Activated T-cell treated with anti-CD3 and anti-CD28 coated beads, Interleukin-2, amount 50 U/mL, for 24 hours (primary cell): ENCODE results near the gene RPAP3.

Experiments
- DNase-seq: peaks from one replicate; pipeline ENCODE4 v3.0.0-alpha.2; 2020
- H3K27ac Mint-ChIP-seq: 2 replicates; pipeline ENCODE4 v1.8.0; 2020; ENCODE audit warnings: mild to moderate bottlenecking, mixed read lengths
- H3K27me3 Mint-ChIP-seq: 2 replicates; pipeline ENCODE4 v1.8.0; 2020; ENCODE audit warnings: mixed read lengths
- H3K36me3 Mint-ChIP-seq: 2 replicates; pipeline ENCODE4 v1.8.0; 2020; ENCODE audit warnings: low read depth, mixed read lengths
- H3K4me1 Mint-ChIP-seq: 2 replicates; pipeline ENCODE4 v1.8.0; 2020; ENCODE audit warnings: low read depth, mixed read lengths
- H3K4me3 Mint-ChIP-seq: 2 replicates; pipeline ENCODE4 v1.8.0; 2020; ENCODE audit warnings: mild to moderate bottlenecking, moderate library complexity, mixed read lengths
- H3K9me3 Mint-ChIP-seq: 2 replicates; pipeline ENCODE4 v1.8.0; 2020; ENCODE audit warnings: mixed read lengths

Gene RPAP3

GRCh38 chr12:47717443-47718193 is 11.8 kb upstream of the RPAP3 start:
- no peaks in the 10 kb centered on the region for H3K27me3 Mint-ChIP-seq
- peaks cover 42% of the 10 kb centered on the region for H3K4me1 Mint-ChIP-seq
- no peak overlapping the region for H3K4me3 Mint-ChIP-seq
- peak overlapping the region; percentile 77 for H3K27ac Mint-ChIP-seq
- no peaks in the 10 kb centered on the region for H3K9me3 Mint-ChIP-seq
- peaks cover 4% of the 10 kb centered on the region for H3K36me3 Mint-ChIP-seq
- peak; percentile 56 for DNase-seq

DNA sequence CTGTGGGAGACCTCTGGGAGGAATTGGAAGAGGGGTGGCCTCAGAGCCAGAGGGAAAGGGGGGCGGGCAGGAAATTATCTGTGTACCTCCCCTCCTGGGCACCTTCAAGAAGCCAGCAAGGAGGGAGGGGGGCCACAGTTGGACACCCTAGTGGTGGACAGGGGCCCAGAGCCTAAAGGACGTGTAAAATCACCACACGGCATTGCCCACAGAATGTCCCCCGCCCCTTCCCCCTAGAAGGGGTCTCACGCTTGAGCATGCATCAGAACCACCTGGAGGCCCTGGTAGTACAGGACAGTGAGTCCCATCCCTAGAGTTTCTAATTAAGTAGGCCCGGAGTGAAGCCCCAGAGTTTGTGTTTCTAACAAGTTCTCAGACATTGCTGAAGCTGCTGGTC is 11.2 kb upstream of the RPAP3 start:
- H3K36me3 Mint-ChIP-seq: peaks cover 4% of the 10 kb centered on the region
- H3K4me1 Mint-ChIP-seq: peaks cover 40% of the 10 kb centered on the region
- H3K27ac Mint-ChIP-seq: no peak overlapping the region

DNA sequence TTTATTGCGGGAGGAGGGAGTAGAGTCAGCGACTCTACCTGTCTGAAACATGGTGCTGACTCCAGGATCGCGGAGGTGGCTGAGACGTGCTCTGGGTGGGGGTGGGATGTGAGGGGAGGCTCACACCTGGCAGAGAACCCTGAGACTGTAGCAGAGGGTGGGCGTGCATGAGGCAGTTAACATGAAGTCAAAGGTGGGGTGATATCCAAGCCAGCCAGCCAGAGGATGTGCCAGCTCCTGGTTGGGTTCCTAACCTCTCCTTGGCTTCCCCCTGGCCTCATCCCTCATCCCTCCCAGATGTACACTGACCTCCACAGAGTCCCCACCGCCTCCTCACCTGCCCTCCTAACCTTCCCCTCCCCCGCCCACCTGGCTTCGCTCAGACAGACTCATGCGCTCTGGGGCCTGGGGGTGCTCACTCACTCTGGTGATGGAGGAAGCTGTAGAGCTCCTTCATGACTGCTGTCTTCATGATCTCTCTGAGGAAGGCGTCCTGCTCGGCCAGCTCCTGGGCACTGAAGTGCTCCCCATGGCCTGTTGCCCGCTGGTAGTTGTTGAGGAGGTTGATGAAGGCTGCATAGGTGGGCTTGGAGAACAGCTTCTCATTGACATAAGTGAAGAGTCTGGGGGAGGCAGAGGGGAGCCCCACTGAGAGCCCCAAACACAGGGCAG is 10.2 kb upstream of the RPAP3 start:
- Mint-ChIP-seq H3K27me3 (no peaks in the 10 kb centered on the region), H3K9me3 (no peaks in the 10 kb centered on the region), H3K4me1 (peaks cover 30% of the 10 kb centered on the region), H3K27ac (no peak overlapping the region), H3K4me3 (no peak overlapping the region), H3K36me3 (peaks cover 4% of the 10 kb centered on the region)
- DNase-seq: peak; percentile 27

More for the DNA sequence above, 11.2 kb upstream of the RPAP3 start:
- no peaks in the 10 kb centered on the region for H3K27me3 Mint-ChIP-seq
- no peak for DNase-seq
- no peak overlapping the region for H3K4me3 Mint-ChIP-seq
- no peaks in the 10 kb centered on the region for H3K9me3 Mint-ChIP-seq

- no peaks in the 10 kb centered on the region for H3K9me3 Mint-ChIP-seq
- H3K4me3 Mint-ChIP-seq: no peak overlapping the region
- peak; percentile 79 for DNase-seq
- H3K36me3 Mint-ChIP-seq: peaks cover 4% of the 10 kb centered on the region
- peaks cover 27% of the 10 kb centered on the region for H3K4me1 Mint-ChIP-seq
- no peaks in the 10 kb centered on the region for H3K27me3 Mint-ChIP-seq
- no peak overlapping the region for H3K27ac Mint-ChIP-seq
These were observed 9.6 kb upstream of the RPAP3 start for GRCh38 chr12:47715393-47715876.

DNA sequence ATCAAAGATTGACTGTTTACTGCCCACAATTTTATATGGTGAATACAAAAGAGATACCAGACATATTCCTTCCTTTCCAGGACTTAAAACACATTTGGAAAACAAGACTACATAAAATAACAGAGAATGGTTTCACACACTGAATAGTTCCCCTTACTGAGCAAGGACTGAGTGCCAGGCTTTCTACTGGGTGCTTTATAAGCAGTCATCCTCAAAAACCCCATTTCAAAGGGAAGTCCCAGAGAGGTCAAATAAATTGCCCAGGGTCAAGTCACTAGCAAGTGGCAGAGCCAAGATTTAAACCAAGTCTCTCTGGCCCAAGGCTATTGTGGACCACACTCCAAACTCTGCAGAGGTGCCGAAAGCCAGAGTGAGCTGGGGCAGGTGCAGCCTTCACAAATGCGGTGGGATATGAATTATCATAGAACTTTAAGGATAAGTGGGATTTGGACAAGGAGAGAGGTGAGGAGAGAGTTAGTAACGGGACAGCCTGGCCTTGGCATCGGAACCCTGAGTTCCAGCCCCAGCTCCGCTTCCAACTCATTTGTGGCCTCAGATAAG is 9.1 kb upstream of the RPAP3 start:
- Mint-ChIP-seq H3K9me3 (no peaks in the 10 kb centered on the region), H3K4me1 (peaks cover 27% of the 10 kb centered on the region), H3K4me3 (no peak overlapping the region), H3K27me3 (no peaks in the 10 kb centered on the region), H3K27ac (no peak overlapping the region), H3K36me3 (peaks cover 4% of the 10 kb centered on the region)
- no peak for DNase-seq

DNA sequence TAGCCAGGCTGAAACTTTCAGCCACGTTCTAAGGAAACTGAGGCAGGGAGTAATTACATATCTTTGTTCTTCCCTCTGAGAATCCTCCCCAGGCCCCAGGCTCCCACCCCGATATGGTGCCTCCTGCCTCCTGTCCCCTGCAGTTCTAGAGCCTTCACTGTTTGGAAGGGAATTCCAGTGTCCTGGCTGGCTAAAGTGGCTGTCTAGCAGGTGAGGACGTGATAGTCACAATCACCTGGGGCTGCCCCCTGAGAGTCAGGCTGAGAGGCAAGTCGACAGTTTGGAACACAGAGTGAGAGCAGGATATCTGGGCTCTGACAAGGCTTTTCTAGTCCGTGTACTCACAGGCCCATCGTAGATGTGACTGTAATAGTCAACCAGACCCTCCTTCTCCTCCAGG is 6.3 kb upstream of the RPAP3 start:
- no peaks in the 10 kb centered on the region for H3K9me3 Mint-ChIP-seq
- H3K27ac Mint-ChIP-seq: no peak overlapping the region
- H3K36me3 Mint-ChIP-seq: no peaks in the 10 kb centered on the region
- H3K27me3 Mint-ChIP-seq: no peaks in the 10 kb centered on the region
- H3K4me1 Mint-ChIP-seq: peaks cover 37% of the 10 kb centered on the region
- no peak for DNase-seq
- H3K4me3 Mint-ChIP-seq: no peak overlapping the region

GRCh38 chr12:47711448-47711847 is 5.6 kb upstream of the RPAP3 start:
- H3K4me1 Mint-ChIP-seq: peaks cover 36% of the 10 kb centered on the region
- no peak overlapping the region for H3K27ac Mint-ChIP-seq
- H3K4me3 Mint-ChIP-seq: no peak overlapping the region
- no peaks in the 10 kb centered on the region for H3K9me3 Mint-ChIP-seq
- DNase-seq: no peak
- H3K36me3 Mint-ChIP-seq: peaks cover 2% of the 10 kb centered on the region
- no peaks in the 10 kb centered on the region for H3K27me3 Mint-ChIP-seq

GRCh38 chr12:47710278-47710677 is 4.4 kb upstream of the RPAP3 start:
- H3K36me3 Mint-ChIP-seq: peaks cover 9% of the 10 kb centered on the region
- H3K27ac Mint-ChIP-seq: no peak overlapping the region
- peaks cover 31% of the 10 kb centered on the region for H3K4me1 Mint-ChIP-seq
- no peaks in the 10 kb centered on the region for H3K9me3 Mint-ChIP-seq
- no peak for DNase-seq
- no peak overlapping the region for H3K4me3 Mint-ChIP-seq
- H3K27me3 Mint-ChIP-seq: no peaks in the 10 kb centered on the region

GRCh38 chr12:47709671-47710070 is 3.8 kb upstream of the RPAP3 start:
- H3K36me3 Mint-ChIP-seq: peaks cover 12% of the 10 kb centered on the region
- peaks cover 32% of the 10 kb centered on the region for H3K4me1 Mint-ChIP-seq
- H3K9me3 Mint-ChIP-seq: no peaks in the 10 kb centered on the region
- no peak overlapping the region for H3K27ac Mint-ChIP-seq
- H3K4me3 Mint-ChIP-seq: no peak overlapping the region
- no peak for DNase-seq
- no peaks in the 10 kb centered on the region for H3K27me3 Mint-ChIP-seq

DNA sequence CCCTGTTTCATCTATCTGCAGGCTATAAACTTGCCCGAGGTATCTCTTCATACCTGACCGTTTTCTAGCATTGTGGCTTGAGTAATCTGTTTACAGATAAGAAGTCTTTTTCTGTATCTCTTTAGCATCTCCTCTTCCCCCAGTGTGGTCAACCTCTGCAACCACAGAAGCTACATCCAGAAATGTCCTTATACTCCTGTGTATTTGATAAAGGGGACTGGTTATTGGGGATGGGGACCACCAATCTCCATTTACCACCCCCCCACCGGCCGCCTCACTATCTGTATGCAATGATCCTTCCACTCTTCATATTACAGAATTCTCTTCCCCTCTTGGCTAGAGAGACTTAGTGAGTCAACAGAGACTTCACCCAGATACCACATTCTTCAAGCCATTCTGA is 3.4 kb upstream of the RPAP3 start:
- no peak overlapping the region for H3K27ac Mint-ChIP-seq
- H3K4me3 Mint-ChIP-seq: no peak overlapping the region
- H3K4me1 Mint-ChIP-seq: peaks cover 34% of the 10 kb centered on the region
- H3K9me3 Mint-ChIP-seq: no peaks in the 10 kb centered on the region
- peaks cover 12% of the 10 kb centered on the region for H3K36me3 Mint-ChIP-seq
- no peaks in the 10 kb centered on the region for H3K27me3 Mint-ChIP-seq
- no peak for DNase-seq

DNA sequence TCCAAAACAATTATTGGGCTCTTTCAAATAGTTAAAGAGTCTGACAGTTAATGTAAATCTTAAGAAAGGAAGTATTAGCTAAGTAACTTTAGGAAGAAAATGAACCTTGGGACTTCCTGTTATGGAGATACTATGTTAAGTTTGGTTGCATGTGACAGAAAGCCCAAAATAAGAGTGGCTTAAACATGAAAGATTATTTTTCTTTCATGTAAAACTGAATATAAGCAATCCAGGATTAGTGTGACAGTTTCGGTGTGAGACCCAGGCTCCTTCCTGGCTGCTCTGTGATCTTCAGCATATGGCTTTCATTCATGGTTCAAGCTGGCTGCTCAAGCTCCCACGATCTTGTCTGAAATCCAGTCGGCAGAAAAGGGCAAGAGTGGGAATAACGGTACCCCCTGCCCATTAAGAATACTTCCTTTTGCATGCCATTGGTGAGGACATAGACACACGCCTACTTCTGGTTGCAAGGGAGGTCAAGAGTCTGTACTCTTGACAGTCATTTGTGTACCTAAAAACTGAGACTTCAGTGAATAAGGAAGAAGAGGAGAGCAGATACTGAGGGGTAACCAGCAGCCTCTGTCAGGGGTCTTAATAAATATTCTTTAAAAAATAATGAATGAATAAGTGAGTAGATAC is 2.2 kb upstream of the RPAP3 start:
- Mint-ChIP-seq H3K27me3 (no peaks in the 10 kb centered on the region), H3K36me3 (peaks cover 23% of the 10 kb centered on the region), H3K4me3 (peak overlapping the region; percentile 60), H3K9me3 (no peaks in the 10 kb centered on the region), H3K27ac (peak overlapping the region; percentile 79), H3K4me1 (peaks cover 45% of the 10 kb centered on the region)
- no peak for DNase-seq

GRCh38 chr12:47707355-47707754 is 1.5 kb upstream of the RPAP3 start:
- Mint-ChIP-seq H3K4me3 (peak overlapping the region; percentile 60), H3K36me3 (peaks cover 26% of the 10 kb centered on the region), H3K27ac (peak overlapping the region; percentile 79), H3K9me3 (no peaks in the 10 kb centered on the region), H3K4me1 (peaks cover 49% of the 10 kb centered on the region), H3K27me3 (no peaks in the 10 kb centered on the region)
- DNase-seq: no peak

DNA sequence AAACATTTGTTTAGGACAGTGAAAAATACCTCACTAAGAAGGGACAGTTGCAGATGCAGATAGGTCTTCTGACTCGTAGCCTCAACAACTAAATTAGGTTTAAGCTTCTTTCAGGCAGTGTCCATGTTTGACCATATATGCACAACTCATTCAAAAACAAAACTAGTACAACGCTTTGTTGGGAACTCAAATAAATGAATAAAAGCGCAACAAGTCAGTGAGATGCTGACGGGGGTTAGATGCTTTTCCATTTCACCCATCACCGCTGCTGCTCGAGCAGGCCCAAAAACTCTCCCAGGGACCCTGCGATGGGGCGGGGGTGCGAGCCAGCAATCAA is 633 bp downstream of the RPAP3 start:
- Mint-ChIP-seq H3K27me3 (no peaks in the 10 kb centered on the region), H3K27ac (peak overlapping the region; percentile 98), H3K9me3 (no peaks in the 10 kb centered on the region), H3K36me3 (peaks cover 44% of the 10 kb centered on the region), H3K4me1 (peaks cover 60% of the 10 kb centered on the region), H3K4me3 (peak overlapping the region; percentile 88)
- DNase-seq: no peak

DNA sequence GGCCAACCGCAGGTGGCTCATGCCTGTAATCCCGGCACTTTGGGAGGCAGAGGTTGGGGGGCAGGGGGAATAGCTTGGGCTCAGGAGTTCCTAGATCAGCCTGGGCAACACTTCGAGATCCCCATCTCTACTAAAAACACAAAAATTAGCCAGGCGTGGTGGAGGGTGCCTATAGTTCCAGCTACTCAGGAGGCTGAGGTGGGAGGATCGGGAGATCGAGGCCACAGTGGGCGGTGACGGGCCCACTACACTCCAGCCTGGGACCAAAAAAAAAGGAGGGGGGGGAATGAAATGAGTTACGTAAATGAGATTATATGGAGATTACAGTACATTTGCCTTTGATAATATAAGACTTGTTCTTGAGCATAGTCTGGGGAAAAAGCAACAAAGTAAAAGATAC is 1.1 kb downstream of the RPAP3 start:
- DNase-seq: no peak
- peak overlapping the region; percentile 88 for H3K4me3 Mint-ChIP-seq
- no peaks in the 10 kb centered on the region for H3K9me3 Mint-ChIP-seq
- no peaks in the 10 kb centered on the region for H3K27me3 Mint-ChIP-seq
- H3K4me1 Mint-ChIP-seq: peaks cover 58% of the 10 kb centered on the region
- peak overlapping the region; percentile 98 for H3K27ac Mint-ChIP-seq
- peaks cover 49% of the 10 kb centered on the region for H3K36me3 Mint-ChIP-seq

DNA sequence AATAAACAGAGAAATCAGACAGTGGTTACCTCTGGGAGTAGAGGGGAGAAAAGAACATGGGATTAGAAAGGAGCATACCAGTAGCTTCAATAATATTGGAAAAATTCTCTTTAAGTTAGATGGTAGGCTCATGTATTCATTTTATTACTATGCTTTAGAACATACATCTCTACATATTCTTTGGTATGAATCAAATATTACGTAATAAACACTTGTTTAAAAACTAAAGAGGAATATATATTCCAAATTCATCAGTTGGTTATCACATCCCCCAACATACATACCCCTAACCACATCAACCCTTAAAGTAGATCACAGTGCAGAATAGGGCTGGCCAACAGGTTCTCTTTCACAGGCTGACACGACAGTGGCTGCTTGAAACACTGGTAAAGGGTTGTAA is 5.6 kb downstream of the RPAP3 start:
- Mint-ChIP-seq H3K4me3 (no peak overlapping the region), H3K36me3 (peaks cover 76% of the 10 kb centered on the region), H3K9me3 (no peaks in the 10 kb centered on the region), H3K27me3 (no peaks in the 10 kb centered on the region), H3K4me1 (peaks cover 48% of the 10 kb centered on the region), H3K27ac (no peak overlapping the region)
- DNase-seq: no peak
